ENCODE data around the gene FAM9C. TPM values are rescaled to one million over a fixed set of nuclear protein-coding genes. Genes with fewer than 3 reads are reported as not detected.

Gene FAM9C
- total RNA-seq, 2 experiments from 2014 or later: not detected

GRCh38 chrX:13010546-13010945, 33.9 kb downstream of the FAM9C start:
- H3K27me3 Mint-ChIP-seq: no peaks in the 10 kb centered on the region
- H3K4me3 Mint-ChIP-seq: no peak overlapping the region
- no peaks in the 10 kb centered on the region for H3K9me3 Mint-ChIP-seq
- peaks cover 60% of the 10 kb centered on the region for H3K4me1 Mint-ChIP-seq
- H3K27ac Mint-ChIP-seq: no peak overlapping the region
- no peak for DNase-seq
- H3K36me3 Mint-ChIP-seq: peaks cover 3% of the 10 kb centered on the region

- no peaks in the 10 kb centered on the region for H3K27me3 Mint-ChIP-seq
- no peaks in the 10 kb centered on the region for H3K9me3 Mint-ChIP-seq
- peaks cover 62% of the 10 kb centered on the region for H3K4me1 Mint-ChIP-seq
- H3K27ac Mint-ChIP-seq: no peak overlapping the region
- DNase-seq: no peak
- no peak overlapping the region for H3K4me3 Mint-ChIP-seq
- H3K36me3 Mint-ChIP-seq: peaks cover 3% of the 10 kb centered on the region
Observed at GRCh38 chrX:13009844-13010243, 34.6 kb downstream of the FAM9C start.

GRCh38 chrX:13009273-13009672, 35.1 kb downstream of the FAM9C start:
- H3K27ac Mint-ChIP-seq: no peak overlapping the region
- H3K36me3 Mint-ChIP-seq: peaks cover 3% of the 10 kb centered on the region
- H3K4me1 Mint-ChIP-seq: peaks cover 61% of the 10 kb centered on the region
- no peaks in the 10 kb centered on the region for H3K9me3 Mint-ChIP-seq
- H3K27me3 Mint-ChIP-seq: no peaks in the 10 kb centered on the region
- no peak for DNase-seq
- H3K4me3 Mint-ChIP-seq: no peak overlapping the region

- Mint-ChIP-seq H3K4me3 (no peak overlapping the region), H3K27me3 (no peaks in the 10 kb centered on the region), H3K9me3 (no peaks in the 10 kb centered on the region), H3K4me1 (peaks cover 57% of the 10 kb centered on the region), H3K27ac (no peak overlapping the region), H3K36me3 (peaks cover 3% of the 10 kb centered on the region)
- DNase-seq: no peak
Observed at GRCh38 chrX:13008851-13009250, 35.6 kb downstream of the FAM9C start.

GRCh38 chrX:13008189-13008533, 36.3 kb downstream of the FAM9C start:
- DNase-seq: no peak
- Mint-ChIP-seq H3K27me3 (no peaks in the 10 kb centered on the region), H3K27ac (peak overlapping the region; percentile 20), H3K4me3 (no peak overlapping the region), H3K4me1 (peaks cover 50% of the 10 kb centered on the region), H3K36me3 (peaks cover 2% of the 10 kb centered on the region), H3K9me3 (no peaks in the 10 kb centered on the region)

GRCh38 chrX:13007519-13008188, 36.8 kb downstream of the FAM9C start:
- no peak overlapping the region for H3K4me3 Mint-ChIP-seq

GRCh38 chrX:13005661-13006473, 38.6 kb downstream of the FAM9C start:
- Mint-ChIP-seq H3K36me3 (peaks cover 2% of the 10 kb centered on the region), H3K27ac (peak overlapping the region; percentile 100), H3K4me1 (peaks cover 58% of the 10 kb centered on the region), H3K27me3 (no peaks in the 10 kb centered on the region), H3K4me3 (peak overlapping the region; percentile 85), H3K9me3 (no peaks in the 10 kb centered on the region)
- no peak for DNase-seq

More at GRCh38 chrX:13007519-13008188, 36.8 kb downstream of the FAM9C start:
- Mint-ChIP-seq H3K4me1 (peaks cover 51% of the 10 kb centered on the region), H3K36me3 (peaks cover 2% of the 10 kb centered on the region), H3K9me3 (no peaks in the 10 kb centered on the region), H3K27ac (peak overlapping the region; percentile 20), H3K27me3 (no peaks in the 10 kb centered on the region)
- no peak for DNase-seq

GRCh38 chrX:13001961-13002671, 42.3 kb downstream of the FAM9C start:
- no peak overlapping the region for H3K4me3 Mint-ChIP-seq
- no peaks in the 10 kb centered on the region for H3K9me3 Mint-ChIP-seq
- peaks cover 2% of the 10 kb centered on the region for H3K36me3 Mint-ChIP-seq
- H3K27ac Mint-ChIP-seq: peak overlapping the region; percentile 69
- no peak for DNase-seq
- no peaks in the 10 kb centered on the region for H3K27me3 Mint-ChIP-seq
- H3K4me1 Mint-ChIP-seq: peaks cover 65% of the 10 kb centered on the region

GRCh38 chrX:13001097-13001496, 43.3 kb downstream of the FAM9C start:
- Mint-ChIP-seq H3K9me3 (no peaks in the 10 kb centered on the region), H3K27ac (peak overlapping the region; percentile 94), H3K4me1 (peaks cover 64% of the 10 kb centered on the region), H3K27me3 (no peaks in the 10 kb centered on the region), H3K4me3 (peak overlapping the region; percentile 59), H3K36me3 (peaks cover 2% of the 10 kb centered on the region)
- DNase-seq: no peak

- H3K27ac Mint-ChIP-seq: peak overlapping the region; percentile 94
- H3K27me3 Mint-ChIP-seq: no peaks in the 10 kb centered on the region
- peak overlapping the region; percentile 75 for H3K4me3 Mint-ChIP-seq
- H3K36me3 Mint-ChIP-seq: peaks cover 5% of the 10 kb centered on the region
- H3K4me1 Mint-ChIP-seq: peaks cover 61% of the 10 kb centered on the region
- DNase-seq: peak; percentile 25
- H3K9me3 Mint-ChIP-seq: peaks cover 3% of the 10 kb centered on the region
Observed at GRCh38 chrX:13000301-13000811, 44.1 kb downstream of the FAM9C start.

GRCh38 chrX:12999422-12999821, 45.0 kb downstream of the FAM9C start:
- Mint-ChIP-seq H3K27me3 (no peaks in the 10 kb centered on the region), H3K36me3 (peaks cover 6% of the 10 kb centered on the region), H3K27ac (peak overlapping the region; percentile 94), H3K9me3 (peaks cover 4% of the 10 kb centered on the region), H3K4me1 (peaks cover 52% of the 10 kb centered on the region), H3K4me3 (peak overlapping the region; percentile 75)
- DNase-seq: peak; percentile 50

GRCh38 chrX:12997906-12998687, 46.3 kb downstream of the FAM9C start:
- Mint-ChIP-seq H3K27me3 (no peaks in the 10 kb centered on the region), H3K4me1 (peaks cover 53% of the 10 kb centered on the region), H3K4me3 (peak overlapping the region; percentile 36), H3K27ac (peak overlapping the region; percentile 86), H3K9me3 (peaks cover 4% of the 10 kb centered on the region), H3K36me3 (peaks cover 6% of the 10 kb centered on the region)
- DNase-seq: no peak

GRCh38 chrX:12996934-12997435, 47.4 kb downstream of the FAM9C start:
- Mint-ChIP-seq H3K36me3 (peaks cover 6% of the 10 kb centered on the region), H3K27ac (peak overlapping the region; percentile 86), H3K27me3 (no peaks in the 10 kb centered on the region), H3K9me3 (peaks cover 4% of the 10 kb centered on the region), H3K4me1 (peaks cover 57% of the 10 kb centered on the region), H3K4me3 (no peak overlapping the region)
- DNase-seq: no peak

GRCh38 chrX:12994321-12994720, 50.1 kb downstream of the FAM9C start:
- Mint-ChIP-seq H3K9me3 (peaks cover 4% of the 10 kb centered on the region), H3K4me1 (peaks cover 47% of the 10 kb centered on the region), H3K4me3 (no peak overlapping the region)

More at GRCh38 chrX:12994321-12994720, 50.1 kb downstream of the FAM9C start:
- no peak overlapping the region for H3K27ac Mint-ChIP-seq
- DNase-seq: no peak
- H3K27me3 Mint-ChIP-seq: no peaks in the 10 kb centered on the region
- peaks cover 6% of the 10 kb centered on the region for H3K36me3 Mint-ChIP-seq
